HG02678 (cell line): ENCODE data around the gene SEMA3C.

Source experiments
- ATAC-seq: cut with Tn5 transposase; IDR thresholded peaks from one replicate; pipeline ENCODE4 v1.9.1; 2021; ENCODE audit warnings: mild to moderate bottlenecking, moderate library complexity; ENCODE audit not compliant: unreplicated experiment

SEMA3C gene

DNA sequence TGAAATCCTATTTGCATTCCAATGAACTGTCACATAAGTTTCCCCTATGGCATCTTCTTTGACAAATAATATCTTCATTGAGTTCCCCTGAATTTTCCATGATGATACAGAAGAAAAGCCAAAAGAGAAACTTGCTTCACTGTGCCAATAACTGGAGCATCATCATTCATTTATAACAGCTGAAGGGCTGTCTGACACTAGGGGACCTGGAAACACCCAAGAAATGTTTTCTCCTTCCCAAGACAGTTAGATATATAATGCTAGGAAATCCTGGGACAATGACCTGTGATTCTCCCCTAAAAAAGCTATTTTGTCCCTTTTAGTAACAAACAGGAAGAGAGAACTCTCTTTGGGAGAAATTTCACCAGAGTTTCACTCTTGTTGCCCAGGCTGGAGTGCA lies 133.6 kb downstream of the SEMA3C start:
- no peak for ATAC-seq

GRCh38 chr7:80783678-80784327 lies 135.0 kb downstream of the SEMA3C start:
- no peak for ATAC-seq

DNA sequence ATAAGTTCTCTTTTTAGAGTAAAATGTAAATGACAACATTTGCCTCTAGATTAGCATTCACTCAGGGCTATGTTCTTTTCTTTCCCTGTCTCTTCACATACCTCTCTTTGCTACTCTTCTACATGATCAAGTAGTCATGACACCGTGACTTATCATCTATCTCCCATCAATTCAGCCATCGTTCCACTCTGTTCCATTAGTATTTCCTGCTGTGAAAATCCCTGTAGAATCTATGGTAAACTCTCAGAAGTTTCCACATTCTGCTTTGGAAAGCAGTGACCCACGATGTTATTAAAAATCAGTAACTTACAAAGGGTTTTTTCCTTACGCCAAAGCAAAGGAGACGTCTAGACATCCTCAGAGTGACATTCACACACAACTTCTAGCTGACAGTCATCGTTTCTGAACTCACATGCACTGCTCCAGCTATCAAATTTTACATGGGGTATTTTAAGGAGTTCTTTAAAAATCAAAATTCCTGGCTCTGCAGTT lies 135.6 kb downstream of the SEMA3C start:
- no peak for ATAC-seq

- ATAC-seq = no peak
Measured at GRCh38 chr7:80781561-80781979, 137.3 kb downstream of the SEMA3C start.

GRCh38 chr7:80781146-80781545 lies 137.7 kb downstream of the SEMA3C start:
- ATAC-seq = no peak

DNA sequence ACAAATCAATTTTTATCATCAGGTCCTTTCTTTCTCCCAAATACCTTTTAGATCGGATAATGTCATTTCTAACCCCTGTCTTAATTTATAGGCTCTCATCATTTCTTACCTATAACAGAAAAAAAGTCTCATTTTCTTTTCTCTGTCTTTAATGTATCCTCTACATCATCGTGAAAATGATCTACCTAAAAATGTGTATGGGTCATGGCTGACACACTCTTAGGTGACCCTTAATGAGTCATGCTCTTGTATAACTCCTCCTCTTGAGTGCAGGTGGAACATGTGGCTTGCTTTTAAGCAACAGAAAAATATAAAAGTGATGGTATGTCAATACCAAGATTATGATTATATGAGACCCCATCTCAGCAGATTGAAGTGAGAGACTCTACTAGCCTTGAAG lies 139.4 kb downstream of the SEMA3C start:
- ATAC-seq = no peak

DNA sequence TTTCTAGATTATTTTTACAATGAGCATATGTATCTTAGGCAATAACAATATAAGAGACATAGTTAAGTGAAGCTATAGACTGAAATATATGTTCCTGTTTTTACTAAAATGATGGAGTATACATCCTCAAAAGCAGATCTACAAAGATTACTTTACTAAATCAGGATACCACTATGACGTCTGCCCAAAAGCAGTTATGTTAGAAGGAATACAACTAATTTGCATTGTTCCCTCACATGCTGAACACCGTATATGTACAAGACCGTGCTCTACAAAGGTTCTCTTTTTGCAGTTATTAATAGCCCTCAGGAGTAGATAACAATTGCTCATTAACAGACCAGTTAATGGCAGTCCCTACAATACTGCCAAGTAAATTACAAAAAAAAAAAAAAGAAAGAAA lies 143.0 kb downstream of the SEMA3C start:
- no peak for ATAC-seq

DNA sequence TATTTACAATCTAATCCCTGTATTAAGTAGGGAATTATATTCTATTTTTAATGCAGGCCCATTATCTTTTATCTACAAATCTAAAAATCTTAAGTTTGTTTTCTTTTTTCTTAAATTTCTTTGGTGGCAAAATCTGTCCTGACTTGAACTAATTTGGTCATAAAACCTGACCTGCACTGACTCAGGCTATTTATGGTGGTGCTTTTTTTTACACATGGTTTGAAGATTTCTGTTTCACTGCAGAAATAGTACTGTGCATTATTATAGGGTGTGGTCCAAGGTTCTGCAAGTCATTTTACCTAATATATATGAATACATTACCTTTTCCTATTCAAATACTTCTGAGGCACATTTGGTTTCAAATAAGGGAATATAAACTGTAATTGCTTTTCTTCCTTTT lies 143.4 kb downstream of the SEMA3C start:
- no peak for ATAC-seq

- ATAC-seq = no peak
Measured at GRCh38 chr7:80774843-80775242, 144.0 kb downstream of the SEMA3C start.

GRCh38 chr7:80773787-80774508 lies 144.9 kb downstream of the SEMA3C start:
- ATAC-seq = no peak

DNA sequence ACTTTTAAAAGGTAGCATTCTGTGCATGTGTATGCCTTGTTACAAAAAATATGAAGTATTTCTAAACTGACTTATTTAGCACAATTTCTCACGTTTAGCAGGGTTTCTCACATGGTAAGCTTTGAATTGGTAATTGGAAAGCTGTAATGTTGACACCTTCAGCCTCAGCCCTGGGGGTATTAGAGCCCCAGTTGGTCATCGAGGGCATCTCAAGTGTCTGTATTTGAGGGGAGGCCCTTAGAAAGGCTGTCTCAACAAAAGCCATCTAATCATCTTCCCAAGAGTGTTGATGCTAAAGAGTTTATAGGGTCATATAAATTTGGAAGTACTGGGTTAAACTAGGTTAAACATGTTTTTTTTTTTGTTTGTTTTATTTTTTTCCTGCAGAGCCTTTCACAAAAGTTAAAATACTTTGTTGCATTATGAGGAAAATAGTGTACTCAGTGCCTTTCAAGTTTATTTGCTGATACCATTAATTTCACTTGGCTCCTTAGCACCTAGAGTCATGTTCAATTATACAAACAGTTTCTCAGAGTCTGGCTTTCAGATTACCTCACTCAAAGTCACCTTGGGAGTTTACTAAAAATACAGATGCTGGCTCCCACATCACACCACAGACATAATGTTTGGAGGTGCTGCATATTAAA lies 146.4 kb downstream of the SEMA3C start:
- ATAC-seq = no peak

- no peak for ATAC-seq
Measured at GRCh38 chr7:80771523-80771922, 147.3 kb downstream of the SEMA3C start.

- no peak for ATAC-seq
Measured at GRCh38 chr7:80770675-80771081, 148.2 kb downstream of the SEMA3C start.

DNA sequence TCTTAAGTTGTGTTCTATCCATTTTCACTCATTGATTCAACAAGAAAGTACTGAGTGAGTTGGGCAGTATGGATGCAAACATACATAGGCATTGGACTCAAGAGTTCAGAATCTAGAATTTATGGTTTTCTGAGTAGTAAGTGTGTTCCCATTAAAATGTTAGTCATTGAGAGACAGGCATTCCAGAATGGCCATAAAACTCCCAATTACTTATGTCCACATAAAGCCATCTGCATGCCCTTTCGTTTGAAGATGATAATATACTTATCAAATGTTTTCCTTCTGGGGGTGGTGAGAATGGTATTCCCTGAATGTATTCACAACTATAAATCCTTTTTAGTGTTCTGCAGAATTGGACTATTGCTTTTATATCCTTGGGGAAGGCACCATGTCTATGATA lies 148.8 kb downstream of the SEMA3C start:
- ATAC-seq = no peak

DNA sequence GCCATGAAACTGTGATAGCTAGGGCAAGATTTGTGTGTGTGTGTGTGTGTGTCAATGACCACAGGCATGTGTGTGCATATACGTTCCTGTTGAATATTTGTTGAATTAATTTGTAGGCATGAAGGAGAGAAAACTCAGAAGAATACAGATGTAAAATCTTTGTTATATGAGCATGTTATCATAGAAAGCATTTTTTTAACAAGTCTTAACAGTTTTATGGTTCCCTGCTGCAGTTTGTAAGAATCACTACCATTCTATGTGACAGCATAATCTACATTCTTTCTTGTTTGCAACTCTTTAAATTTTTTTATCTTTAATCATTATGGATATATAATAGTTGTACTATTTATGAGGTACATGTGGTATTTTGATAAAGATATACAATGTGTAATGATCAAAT lies 150.1 kb downstream of the SEMA3C start:
- no peak for ATAC-seq

- no peak for ATAC-seq
Measured at GRCh38 chr7:80767654-80768053, 151.2 kb downstream of the SEMA3C start.

- ATAC-seq = no peak
Measured at GRCh38 chr7:80766724-80767123, 152.1 kb downstream of the SEMA3C start.

GRCh38 chr7:80764132-80764531 lies 154.7 kb downstream of the SEMA3C start:
- no peak for ATAC-seq

GRCh38 chr7:80763704-80764103 lies 155.1 kb downstream of the SEMA3C start:
- no peak for ATAC-seq

GRCh38 chr7:80763289-80763688 lies 155.6 kb downstream of the SEMA3C start:
- no peak for ATAC-seq

- no peak for ATAC-seq
Measured at GRCh38 chr7:80760292-80760691, 158.6 kb downstream of the SEMA3C start.
